GM10266 (cell line): Measurements from ENCODE around the gene RUVBL2.
"Not testable (repeated sequence)": the region's sequence is repeated elsewhere in the genome, so short reads cannot be mapped to it uniquely, and the experiment has no call there.

Source experiments
- DNase-seq: peaks from one replicate; pipeline ENCODE4 v3.0.0; 2012; ENCODE audit errors: extremely low spot score
- CTCF ChIP-seq: IDR thresholded peaks from 2 replicates; pipeline ENCODE4 v1.5.1; 2012; ENCODE audit warnings: mild to moderate bottlenecking, low read depth; ENCODE audit not compliant: control insufficient read depth, insufficient read depth; ENCODE audit errors: missing control alignments

The RUVBL2 gene

GRCh38 chr19:49014870-49015255 lies 21.2 kb downstream of the RUVBL2 start:
- DNase-seq, result no peak
- TF ChIP-seq CTCF, result no peak

- no peak for TF ChIP-seq CTCF
- DNase-seq, result no peak
Observed at GRCh38 chr19:49016067-49016839, 22.6 kb downstream of the RUVBL2 start.

- no peak for DNase-seq
- no peak for TF ChIP-seq CTCF
Observed at GRCh38 chr19:49017041-49017665, 23.5 kb downstream of the RUVBL2 start, which contains the start of gene LHB. TSS of gene LHB (minus strand) at chr19:49017091. CDS start at chr19:49017081, 10 bp downstream.

GRCh38 chr19:49017666-49018351 lies 24.1 kb downstream of the RUVBL2 start:
- peak; percentile 85 for DNase-seq
- peak; percentile 58 for TF ChIP-seq CTCF

GRCh38 chr19:49018388-49019241 lies 24.9 kb downstream of the RUVBL2 start:
- not testable (repeated sequence) for DNase-seq

GRCh38 chr19:49019242-49019932 lies 25.7 kb downstream of the RUVBL2 start:
- TF ChIP-seq CTCF, result no peak
- peak; percentile 78 for DNase-seq

GRCh38 chr19:49020342-49020741 lies 26.7 kb downstream of the RUVBL2 start:
- no peak for TF ChIP-seq CTCF
- DNase-seq, result no peak
